ENCODE measurements around the gene RABGAP1L. TPM values are rescaled to one million over a fixed set of nuclear protein-coding genes. Genes with fewer than 3 reads are reported as not detected.
"Not testable (repeated sequence)": the region's sequence is repeated elsewhere in the genome, so short reads cannot be mapped to it uniquely, and the experiment has no call there.

Gene RABGAP1L
- total and polyA plus RNA-seq, 10 of the 15 experiments (the other 5 are each of a cell fraction or from before 2014, with no cell fraction given) = 5.8 to 194 (median 113) TPM

DNA sequence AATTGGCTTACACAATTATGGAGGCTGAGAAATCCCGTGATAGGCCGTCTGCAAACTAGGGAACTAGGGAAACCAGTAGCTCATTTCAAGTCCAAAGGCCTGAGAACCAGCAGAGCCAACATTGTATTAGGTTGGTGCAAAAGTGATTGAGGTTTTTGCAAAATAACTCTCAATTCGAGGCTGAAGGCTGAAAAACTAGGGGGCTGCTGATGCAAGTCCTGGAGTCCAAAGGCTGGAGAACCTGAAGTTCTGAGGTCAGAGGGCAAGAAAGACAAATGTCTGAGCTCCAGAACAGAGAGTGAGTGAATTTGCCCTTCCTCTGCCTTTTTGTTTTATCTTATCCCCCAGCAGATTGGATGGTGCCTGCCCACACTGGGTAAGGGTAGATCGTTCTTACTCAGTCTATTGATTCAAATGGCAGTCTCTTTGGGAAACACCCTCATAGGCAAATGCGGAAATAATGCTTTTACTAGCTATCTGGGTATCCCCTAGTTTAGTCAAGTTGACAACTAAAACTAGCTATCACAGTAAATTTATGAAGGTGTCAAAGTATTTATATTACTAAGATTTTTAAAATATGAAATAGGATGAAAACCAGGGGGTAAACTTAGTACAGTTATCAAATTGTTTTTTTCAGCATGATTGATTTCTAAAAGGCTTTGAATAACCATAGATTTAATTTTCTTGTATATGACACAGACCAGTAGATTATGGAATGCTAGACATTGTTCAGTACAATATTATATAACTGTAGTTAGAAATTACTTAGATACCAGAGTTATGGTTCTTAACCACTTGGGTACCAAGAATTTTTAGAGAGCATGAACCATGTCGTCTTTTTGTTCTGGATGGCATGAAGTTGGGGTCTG, 15.4 kb downstream of the RABGAP1L start:
- POLR2A ChIA-PET = no interaction called here
- TF ChIP-seq JUNB (IDR thresholded peaks at IDR 0.05) (peak; percentile 72), RUNX3 (IDR thresholded peaks at IDR 0.05; ENCODE audit: low read length) (peak; percentile 53; the same call in 1 of the 2 replicates), NFIC (IDR thresholded peaks at IDR 0.05; ENCODE audit: low read depth, low read length) (peak; percentile 69; the same call in 1 of the 2 replicates), TBL1XR1 (IDR thresholded peaks at IDR 0.05; ENCODE audit: low read depth, low read length) (no peak), NR2C1 (IDR thresholded peaks at IDR 0.05) (no peak), ASH2L (IDR thresholded peaks at IDR 0.05; ENCODE audit: borderline replicate concordance, low read depth) (no peak), BCL11A (IDR thresholded peaks at IDR 0.05; ENCODE audit: low read depth, low read length) (0 out of 2 replicates have a peak, but pooled peaks have one; percentile 17), FOXM1 (IDR thresholded peaks at IDR 0.05; ENCODE audit: low read depth, low read length) (peak; percentile 49; the same call in 1 of the 2 replicates), TCF7 (IDR thresholded peaks at IDR 0.05; ENCODE audit: borderline replicate concordance) (peak; percentile 47; the same call in 1 of the 2 replicates)
- Histone ChIP-seq H3K79me2 (ENCODE audit: control insufficient read depth, insufficient read depth, low read length) (peaks cover 80% of the 10 kb centered on the region), H3K4me1 (ENCODE audit: control insufficient read depth, insufficient read depth, low read length) (peaks cover 20% of the 10 kb centered on the region), H3K9ac (ENCODE audit: control insufficient read depth, insufficient read depth, low read length) (no peak overlapping the region), H2AFZ (ENCODE audit: control insufficient read depth, low read depth, low read length) (no peak overlapping the region), H3K27ac (ENCODE audit: control insufficient read depth, insufficient read depth) (peak overlapping the region; percentile 5; the same call in 1 of the 2 replicates), H3K4me3 (no peak overlapping the region), H3K27me3 (replicated peaks in 1 of 2; ENCODE audit: control insufficient read depth in 2 of 2, insufficient read depth in 2 of 2, low read length in 1 of 2) (no peaks in the 10 kb centered on the region), H4K20me1 (ENCODE audit: control insufficient read depth, insufficient read depth) (no peaks in the 10 kb centered on the region), H3K36me3 (ENCODE audit: control insufficient read depth in 2 of 2, insufficient read depth in 2 of 2, low read length in 1 of 2) (peaks cover 0 to 14% of the 10 kb centered on the region in 2 experiments; a peak in 1 of 4 replicates), H3K9me3 (replicated peaks; ENCODE audit: control insufficient read depth, insufficient read depth, low read length) (peaks cover 6% of the 10 kb centered on the region; the same call in 2 of the 3 replicates), H3K4me2 (ENCODE audit: control insufficient read depth, insufficient read depth) (no peak overlapping the region)
- in situ Hi-C loops (cut with MboI) (no loop called here), intact Hi-C loops (cut with micrococcal nuclease; ENCODE audit: unreplicated experiment) (no loop called here)
- FAIRE-seq = no peak
- RAD21 ChIA-PET (ENCODE audit: unreplicated experiment) = no interaction called here
- 9% methylated on average over 6 of the region's 6 CpGs for WGBS (ENCODE audit: insufficient coverage, insufficient replicate concordance, low lambda C conversion rate, missing lambda C conversion rate)
- SMC1A ChIA-PET (ENCODE audit: uncharacterized antibody, unreplicated experiment) = interaction anchor here (1.0 kb wide), 1 partner anchor 10 kb away, joined by 3 read pairs; no protein-coding TSS in a partner anchor
- BruUV-seq (replicated peaks) = no TSS peak
- CTCF ChIA-PET = interaction anchor here (1.0 kb wide), 1 partner anchor 31 kb away, joined by 3 read pairs; no protein-coding TSS in a partner anchor
- ATAC-seq = peak; percentile 78
- DNase-seq (ENCODE audit: low read depth, low spot score) = no peak

DNA sequence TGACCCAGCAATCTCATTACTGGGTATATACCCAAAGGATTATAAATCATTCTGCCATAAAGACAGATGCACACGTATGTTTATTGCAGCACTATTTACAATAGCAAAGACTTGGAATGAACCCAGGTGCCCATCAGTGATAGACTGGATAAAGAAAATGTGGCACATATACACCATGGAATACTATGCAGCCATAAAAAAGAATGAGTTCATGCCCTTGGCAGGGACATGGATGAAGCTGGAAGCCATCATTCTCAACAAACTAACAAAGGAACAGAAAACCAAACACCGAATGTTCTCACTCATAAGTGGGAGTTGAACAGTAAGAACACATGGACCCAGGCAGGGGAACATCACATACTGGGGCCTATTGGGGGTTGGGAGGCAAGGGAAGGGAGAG, 19.1 kb downstream of the RABGAP1L start:
- H3K9me3 ChIP-seq (replicated peaks; ENCODE audit: control insufficient read depth, insufficient read depth, low read length); H3K4me3 ChIP-seq; H3K9ac ChIP-seq (ENCODE audit: control insufficient read depth, insufficient read depth, low read length); FAIRE-seq; SMC1A ChIA-PET (ENCODE audit: uncharacterized antibody, unreplicated experiment); BruUV-seq (replicated peaks); ATAC-seq; CTCF ChIA-PET; DNase-seq (ENCODE audit: low read depth, low spot score); POLR2A ChIA-PET; H3K4me2 ChIP-seq (ENCODE audit: control insufficient read depth, insufficient read depth); H3K27me3 ChIP-seq (replicated peaks in 1 of 2; ENCODE audit: control insufficient read depth in 2 of 2, insufficient read depth in 2 of 2, low read length in 1 of 2); H3K27ac ChIP-seq (ENCODE audit: control insufficient read depth, insufficient read depth); H4K20me1 ChIP-seq (ENCODE audit: control insufficient read depth, insufficient read depth); H2AFZ ChIP-seq (ENCODE audit: control insufficient read depth, low read depth, low read length); in situ Hi-C loops (cut with MboI); intact Hi-C loops (cut with micrococcal nuclease; ENCODE audit: unreplicated experiment): not testable (repeated sequence)
- Histone ChIP-seq H3K79me2 (ENCODE audit: control insufficient read depth, insufficient read depth, low read length) (peaks cover 80% of the 10 kb centered on the region), H3K36me3 (ENCODE audit: control insufficient read depth in 2 of 2, insufficient read depth in 2 of 2, low read length in 1 of 2) (peaks cover 0 to 14% of the 10 kb centered on the region in 2 experiments; a peak in 1 of 4 replicates), H3K4me1 (ENCODE audit: control insufficient read depth, insufficient read depth, low read length) (peaks cover 17% of the 10 kb centered on the region)
- 67% methylated on average over 2 of the region's 2 CpGs for WGBS (ENCODE audit: insufficient coverage, insufficient replicate concordance, low lambda C conversion rate, missing lambda C conversion rate)
- RAD21 ChIA-PET (ENCODE audit: unreplicated experiment) = interaction anchor here (0.6 kb wide), 1 partner anchor 29 kb away, joined by 3 read pairs; no protein-coding TSS in a partner anchor

Measured in GM12878 (cell line).